Progenitor cell of endocrine pancreas (in vitro differentiated cells): ENCODE results near the gene C10orf71. TPM values are rescaled to one million over a fixed set of nuclear protein-coding genes. Genes with fewer than 3 reads are reported as not detected.

Source experiments
- DNase-seq: peaks from one replicate; pipeline ENCODE4 v3.0.0; 2021; ENCODE audit warnings: low spot score; ENCODE audit not compliant: unreplicated experiment
- H3K27ac Mint-ChIP-seq: 2 replicates; pipeline ENCODE4 v1.8.0; 2021; ENCODE audit warnings: mild to moderate bottlenecking, moderate library complexity, mixed read lengths
- H3K27me3 Mint-ChIP-seq: 2 replicates; pipeline ENCODE4 v1.8.0; 2021; ENCODE audit warnings: mixed read lengths
- H3K36me3 Mint-ChIP-seq: 2 replicates; pipeline ENCODE4 v1.8.0; 2022; ENCODE audit warnings: mixed read lengths; ENCODE audit not compliant: insufficient read depth
- H3K4me1 Mint-ChIP-seq: 2 replicates; pipeline ENCODE4 v1.8.0; 2021; ENCODE audit warnings: low read depth, mixed read lengths
- H3K4me3 Mint-ChIP-seq: 2 replicates; pipeline ENCODE4 v1.8.0; 2021; ENCODE audit warnings: low read depth, mild to moderate bottlenecking, moderate library complexity, mixed read lengths
- H3K9me3 Mint-ChIP-seq: 2 replicates; pipeline ENCODE4 v1.8.0; 2021; ENCODE audit warnings: low read depth, mixed read lengths
- CTCF ChIP-seq: fragments of 200-600 bp; sonication (generic); IDR thresholded peaks from one replicate; pipeline ENCODE4 v1.5.0; 2021; ENCODE audit warnings: antibody characterized with exemption, mild to moderate bottlenecking; ENCODE audit not compliant: unreplicated experiment
- total RNA-seq: library from RNA; stranded (reverse); gene quantifications from 2 replicates; pipeline ENCODE4 v1.2.1, GENCODE V29; 2021

C10orf71 gene
- total RNA-seq, 1 donor from 2014 or later, result not detected

GRCh38 chr10:49361735-49362568, 63.0 kb downstream of the C10orf71 start:
- peaks cover 19% of the 10 kb centered on the region for H3K27me3 Mint-ChIP-seq
- no peaks in the 10 kb centered on the region for H3K36me3 Mint-ChIP-seq
- no peak for TF ChIP-seq CTCF
- no peak for DNase-seq
- no peaks in the 10 kb centered on the region for H3K9me3 Mint-ChIP-seq
- H3K4me3 Mint-ChIP-seq, result no peak overlapping the region
- H3K27ac Mint-ChIP-seq, result no peak overlapping the region
- no peaks in the 10 kb centered on the region for H3K4me1 Mint-ChIP-seq

GRCh38 chr10:49362596-49363260, 63.8 kb downstream of the C10orf71 start:
- H3K4me3 Mint-ChIP-seq, result no peak overlapping the region
- H3K27me3 Mint-ChIP-seq, result peaks cover 19% of the 10 kb centered on the region
- no peak for TF ChIP-seq CTCF
- H3K27ac Mint-ChIP-seq, result no peak overlapping the region
- H3K9me3 Mint-ChIP-seq, result no peaks in the 10 kb centered on the region
- no peak for DNase-seq
- H3K4me1 Mint-ChIP-seq, result no peaks in the 10 kb centered on the region
- no peaks in the 10 kb centered on the region for H3K36me3 Mint-ChIP-seq

GRCh38 chr10:49363309-49364031, 64.5 kb downstream of the C10orf71 start:
- H3K4me3 Mint-ChIP-seq, result no peak overlapping the region
- no peaks in the 10 kb centered on the region for H3K4me1 Mint-ChIP-seq
- H3K27ac Mint-ChIP-seq, result no peak overlapping the region
- DNase-seq, result no peak
- no peaks in the 10 kb centered on the region for H3K9me3 Mint-ChIP-seq
- TF ChIP-seq CTCF, result no peak
- peaks cover 20% of the 10 kb centered on the region for H3K27me3 Mint-ChIP-seq
- H3K36me3 Mint-ChIP-seq, result no peaks in the 10 kb centered on the region

GRCh38 chr10:49364051-49364450, 65.1 kb downstream of the C10orf71 start:
- H3K9me3 Mint-ChIP-seq, result no peaks in the 10 kb centered on the region
- no peak overlapping the region for H3K27ac Mint-ChIP-seq
- no peak overlapping the region for H3K4me3 Mint-ChIP-seq
- H3K27me3 Mint-ChIP-seq, result peaks cover 17% of the 10 kb centered on the region
- no peak for TF ChIP-seq CTCF
- H3K4me1 Mint-ChIP-seq, result no peaks in the 10 kb centered on the region
- H3K36me3 Mint-ChIP-seq, result no peaks in the 10 kb centered on the region
- DNase-seq, result no peak

GRCh38 chr10:49364747-49365146, 65.8 kb downstream of the C10orf71 start:
- no peak overlapping the region for H3K4me3 Mint-ChIP-seq
- H3K27ac Mint-ChIP-seq, result no peak overlapping the region
- no peaks in the 10 kb centered on the region for H3K9me3 Mint-ChIP-seq
- no peak for DNase-seq
- no peaks in the 10 kb centered on the region for H3K4me1 Mint-ChIP-seq
- H3K36me3 Mint-ChIP-seq, result no peaks in the 10 kb centered on the region
- TF ChIP-seq CTCF, result no peak
- H3K27me3 Mint-ChIP-seq, result peaks cover 17% of the 10 kb centered on the region
